COLO829 (cell line): Measurements from ENCODE around the gene ZNF662.

Source experiments
- DNase-seq: peaks from one replicate; pipeline ENCODE4 v3.0.0; 2012; ENCODE audit warnings: low spot score

Gene ZNF662

DNA sequence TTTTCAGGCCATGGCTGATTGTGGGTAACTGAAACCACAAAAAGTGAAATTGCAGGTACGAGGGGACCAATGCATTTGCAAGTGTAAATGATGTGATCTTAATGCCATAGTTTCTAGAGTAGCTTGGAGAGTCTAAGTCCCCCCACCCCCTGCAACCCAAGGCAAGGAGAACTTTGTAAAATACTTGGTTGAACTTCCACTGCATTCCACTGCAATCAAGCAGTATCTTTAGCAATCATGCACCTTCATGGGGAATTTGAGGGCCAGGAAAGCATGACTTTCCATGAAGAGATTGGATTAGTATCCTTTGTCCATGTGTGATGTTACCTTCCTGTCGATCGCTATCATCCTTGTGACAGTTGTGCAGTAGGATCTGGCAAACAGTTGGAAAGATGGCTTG, 18.9 kb upstream of the ZNF662 start:
- no peak for DNase-seq

DNA sequence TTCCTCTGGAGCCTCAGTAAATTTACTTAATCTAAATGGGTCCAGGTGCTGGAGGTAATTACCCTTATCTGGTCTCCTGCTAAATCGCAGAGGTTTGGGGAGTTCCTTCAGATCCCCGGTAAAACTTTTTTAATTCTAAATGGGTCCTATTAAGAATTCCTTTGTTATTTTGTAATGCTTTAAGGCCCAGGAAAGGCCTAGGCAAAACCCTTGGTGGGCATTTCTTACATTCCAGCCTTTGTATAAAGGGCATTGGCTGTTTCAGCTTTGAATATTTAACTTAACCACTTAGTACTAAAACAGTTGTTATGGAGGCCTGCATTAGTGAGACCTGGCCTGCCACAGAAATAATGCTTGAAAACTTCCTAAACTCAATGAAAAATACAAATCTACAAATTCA, 14.9 kb upstream of the ZNF662 start:
- DNase-seq = no peak

DNA sequence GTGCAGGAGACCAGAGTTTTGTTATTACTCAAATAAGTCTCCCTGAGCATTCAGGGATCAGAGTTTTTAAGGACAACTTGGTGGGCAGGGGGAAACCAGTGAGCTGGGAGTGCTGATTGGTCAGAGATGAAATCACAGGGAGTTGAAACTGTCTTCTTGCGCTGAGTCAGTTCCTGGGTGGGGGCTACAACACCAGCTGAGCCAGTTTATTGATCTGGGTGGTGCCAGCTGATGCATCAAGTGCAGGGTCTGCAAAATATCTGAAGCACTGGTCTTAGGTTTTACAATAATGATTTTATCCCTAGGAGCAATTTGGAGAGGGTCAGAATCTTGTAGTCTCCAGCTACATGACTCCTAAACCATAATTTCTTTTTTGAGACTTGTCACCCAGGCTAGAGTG, 13.8 kb upstream of the ZNF662 start:
- DNase-seq = no peak

DNA sequence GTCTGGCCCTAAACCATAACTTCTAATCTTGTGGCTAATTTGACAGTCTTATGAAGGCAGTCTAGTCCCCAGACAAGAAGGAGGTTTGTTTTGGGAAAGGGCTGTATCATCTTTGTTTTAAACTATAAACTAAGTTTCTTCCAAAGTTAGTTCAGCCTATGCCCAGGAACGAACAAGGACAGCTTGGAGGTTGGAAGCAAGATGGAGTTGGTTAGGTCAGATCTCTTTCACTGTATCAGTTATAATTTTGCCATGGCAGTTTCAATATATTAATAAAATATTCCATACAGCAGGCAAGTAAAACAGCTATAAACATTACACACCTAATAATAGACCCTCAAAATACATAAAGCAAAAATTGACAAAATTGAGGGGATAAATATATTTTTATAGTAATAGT, 13.1 kb upstream of the ZNF662 start:
- DNase-seq = no peak

DNA sequence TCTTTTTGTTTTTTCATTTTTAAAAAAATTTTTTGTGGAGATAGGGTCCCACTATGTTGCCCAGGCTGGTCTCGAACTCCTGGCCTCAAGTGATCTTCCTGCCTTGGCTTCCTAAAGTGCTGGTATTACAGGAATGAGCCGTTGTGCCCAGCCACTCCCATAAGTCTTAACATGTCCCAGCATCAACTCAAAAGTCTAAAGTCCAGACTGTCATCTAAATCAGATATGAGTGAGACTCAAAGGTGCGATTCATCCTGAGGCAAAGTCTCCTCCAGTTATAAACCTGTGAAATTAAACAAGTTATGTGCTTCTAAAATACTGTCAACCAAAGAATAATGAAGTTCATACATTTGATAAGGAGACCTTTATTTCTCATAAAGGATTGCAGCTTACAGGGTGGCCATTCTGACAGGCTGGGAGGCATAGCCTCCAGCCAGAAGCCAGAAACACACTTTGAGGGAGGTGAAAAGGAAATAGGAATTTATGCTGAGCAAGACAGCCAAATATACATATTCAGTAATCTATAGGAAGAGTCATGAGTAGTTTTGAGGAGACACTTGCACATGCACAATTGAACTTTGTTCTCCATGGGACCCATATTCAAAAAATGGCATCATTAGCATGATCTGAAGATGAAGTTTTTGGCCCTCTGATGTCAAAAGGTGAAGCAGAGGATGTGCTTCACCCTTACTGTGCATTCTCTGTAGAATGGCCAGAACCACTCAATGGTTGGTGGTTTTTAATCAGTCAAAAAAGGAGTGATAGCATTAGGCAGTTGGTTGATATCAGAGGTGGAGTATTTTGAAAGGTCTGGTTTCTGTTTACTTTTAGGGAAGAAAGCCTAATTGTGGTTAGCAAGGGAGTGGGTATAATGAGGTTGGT, 11.0 kb upstream of the ZNF662 start:
- no peak for DNase-seq

DNA sequence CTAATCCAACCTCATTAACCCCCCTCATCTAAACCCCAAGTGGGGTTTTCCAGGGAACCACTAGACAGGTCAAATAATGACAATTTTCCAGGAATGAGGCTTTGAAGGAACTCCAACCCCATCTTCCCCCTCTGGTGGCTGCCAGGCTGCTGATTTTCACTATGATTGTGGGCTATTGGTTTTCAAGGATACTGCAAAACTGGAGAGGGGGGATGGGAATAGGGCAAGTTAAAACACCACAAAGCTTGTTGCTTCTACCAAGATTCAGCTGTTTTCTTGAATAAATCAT, 10.4 kb upstream of the ZNF662 start:
- DNase-seq = no peak

DNA sequence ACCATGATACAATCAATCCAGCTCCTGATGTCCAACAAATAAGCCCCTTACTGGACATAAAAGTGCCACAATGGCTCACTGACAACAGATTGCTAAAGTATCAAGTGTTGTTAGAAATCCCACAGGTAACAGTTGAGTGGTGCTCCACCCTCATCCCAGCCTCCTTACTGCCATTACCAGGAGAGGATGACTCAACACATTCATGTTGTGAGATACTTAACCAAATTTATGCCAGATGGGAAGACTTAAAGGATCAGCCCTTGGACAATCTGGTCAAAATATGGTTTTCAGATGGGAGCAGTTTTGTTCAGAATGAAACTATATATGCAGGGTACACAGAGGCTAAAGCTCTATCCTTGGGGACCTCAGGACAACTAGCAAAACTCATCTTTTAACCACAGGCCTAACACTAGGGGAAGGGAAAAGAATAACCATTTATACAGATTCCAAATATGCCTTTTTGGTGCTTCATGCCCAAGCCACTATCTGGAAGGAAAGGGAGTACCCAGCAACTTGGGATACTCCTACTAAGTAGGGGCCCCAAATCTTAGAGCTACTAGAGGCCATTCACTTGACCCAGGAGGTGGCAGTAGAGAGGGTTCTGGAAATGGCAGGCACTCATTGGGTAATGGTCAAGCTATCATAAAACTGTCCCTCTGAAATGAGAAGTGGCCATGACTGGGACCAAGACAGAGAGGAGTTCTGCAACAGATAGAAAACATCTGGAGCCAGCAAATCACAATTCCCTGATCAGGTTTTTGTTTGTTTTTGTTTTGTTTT, 6.9 kb upstream of the ZNF662 start:
- DNase-seq = no peak

DNA sequence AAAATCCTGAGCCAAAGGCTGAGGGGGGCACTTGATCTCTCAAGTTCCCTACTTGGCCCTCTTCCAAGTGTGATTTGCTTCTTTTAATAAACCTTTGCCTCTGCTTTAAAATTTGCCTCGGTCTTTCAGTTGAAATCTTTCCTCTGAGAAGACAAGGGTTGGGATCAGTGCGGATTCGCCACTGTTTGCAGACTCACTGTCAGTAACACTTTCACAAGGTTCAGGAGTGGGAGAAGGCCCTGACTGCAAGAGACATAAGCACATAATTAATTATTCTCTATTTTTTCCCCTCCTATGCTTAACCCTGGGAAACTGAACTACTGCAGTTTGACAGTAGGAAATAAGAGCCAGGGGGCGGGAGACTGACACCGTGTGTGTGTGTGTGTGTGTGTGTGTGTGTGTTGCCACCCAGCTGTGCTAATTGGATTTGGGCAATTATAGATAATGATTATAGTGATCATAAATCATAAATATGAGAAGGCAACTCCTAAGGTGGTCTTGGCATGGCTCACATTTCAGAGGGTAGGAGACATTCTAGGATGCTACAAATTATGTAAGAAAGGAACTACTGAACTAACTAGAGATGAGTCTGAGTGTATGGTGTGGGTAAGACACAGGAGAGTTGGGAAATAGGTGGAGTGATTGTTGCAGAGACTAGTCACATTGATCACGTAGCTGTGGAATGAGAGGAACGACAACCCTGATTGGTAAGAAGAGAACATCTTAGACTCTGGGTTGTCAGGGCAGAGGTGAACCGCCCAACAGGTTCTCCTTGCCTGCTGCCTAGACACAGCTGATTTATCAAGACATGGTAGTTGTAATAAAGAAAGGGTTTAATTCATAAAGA, 5.5 kb upstream of the ZNF662 start:
- no peak for DNase-seq

DNA sequence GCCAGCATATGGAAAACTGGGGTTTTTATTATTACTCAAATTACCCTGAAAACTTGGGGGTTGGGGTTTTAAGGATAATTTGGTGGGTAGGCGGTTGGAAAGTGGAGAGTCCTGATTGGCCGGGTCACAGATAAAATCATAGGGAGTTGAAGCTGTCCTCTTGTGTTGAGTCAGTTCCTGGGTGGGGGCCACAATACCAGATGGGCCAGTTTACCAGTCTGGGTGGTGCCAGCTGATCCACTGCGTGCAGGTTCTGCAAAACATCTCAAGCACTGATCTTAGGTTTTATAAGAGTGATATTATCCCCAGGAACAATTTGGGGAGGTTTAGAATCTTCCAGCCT, 4.9 kb upstream of the ZNF662 start:
- no peak for DNase-seq

DNA sequence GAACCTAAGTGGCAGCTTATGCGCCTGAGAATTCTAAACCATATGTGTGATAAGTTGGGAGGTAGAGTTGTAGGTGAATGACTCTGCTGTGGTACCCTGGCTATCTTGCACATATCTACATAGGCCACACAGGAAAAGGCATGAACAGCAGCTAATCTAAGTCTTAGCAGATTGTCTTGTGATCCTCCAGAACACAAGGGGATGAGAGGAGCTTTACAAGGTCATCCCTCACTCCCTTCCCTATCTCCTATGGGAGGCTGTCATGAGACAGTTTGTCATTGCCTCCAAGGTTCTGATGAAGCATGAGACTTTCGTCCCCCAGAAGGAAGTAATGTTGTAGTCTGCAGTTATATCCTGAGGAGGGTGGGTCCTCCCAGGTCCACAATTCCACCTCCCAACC, 3.7 kb upstream of the ZNF662 start:
- no peak for DNase-seq

DNA sequence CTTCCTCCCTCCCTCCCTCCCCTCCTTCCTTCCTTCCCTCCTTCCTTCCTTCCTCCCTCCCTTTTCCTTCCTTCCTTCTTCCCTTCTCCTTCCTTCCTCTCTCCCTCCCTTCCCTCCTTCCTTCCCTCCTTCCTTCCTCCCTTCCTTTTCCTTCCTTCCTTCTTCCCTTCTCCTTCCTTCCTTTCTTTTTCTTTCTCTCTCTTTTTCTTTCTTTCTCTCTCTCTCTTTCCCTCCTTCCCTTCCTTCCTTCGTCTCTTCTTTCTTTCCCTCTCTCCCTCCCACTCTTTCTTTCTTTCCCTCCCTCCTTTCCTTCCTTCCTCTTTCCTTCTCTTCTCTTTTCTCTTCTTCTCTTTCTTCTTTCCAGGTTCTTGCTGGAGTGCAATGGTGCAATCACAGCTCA, 1.9 kb upstream of the ZNF662 start:
- no peak for DNase-seq

DNA sequence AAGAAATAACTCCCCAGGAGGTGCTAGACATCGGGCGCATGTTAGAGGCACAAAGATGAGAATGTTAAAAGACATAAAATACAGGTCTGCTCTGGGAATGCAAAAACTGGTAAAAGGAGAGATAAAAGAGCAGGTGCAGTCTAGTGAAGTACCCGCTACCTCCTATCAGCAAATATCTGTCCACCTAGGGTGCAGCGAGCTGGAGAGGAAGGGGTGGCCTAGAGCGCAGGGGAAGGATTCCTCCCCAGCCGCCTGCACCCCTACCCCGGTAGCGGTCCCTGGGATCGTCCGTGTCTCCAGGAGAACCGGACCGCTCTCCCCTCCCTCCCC, 237 bp upstream of the ZNF662 start:
- no peak for DNase-seq

DNA sequence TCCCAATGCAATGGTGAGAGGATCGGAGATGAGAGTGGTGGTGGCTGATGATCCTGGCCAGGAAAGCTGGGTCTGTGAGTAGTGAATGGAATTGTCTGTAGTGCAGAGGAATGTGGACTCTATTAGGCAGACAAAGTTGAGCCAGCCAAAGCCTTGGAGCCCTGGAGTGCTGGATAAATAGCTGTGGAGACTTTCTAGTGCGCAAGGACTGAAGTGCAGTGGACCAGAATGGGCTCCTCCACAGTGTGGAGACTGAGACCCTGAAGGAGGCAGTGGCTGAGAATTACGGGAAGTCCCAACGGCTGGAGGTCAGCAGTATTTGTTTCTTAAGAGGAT, 874 bp downstream of the ZNF662 start:
- no peak for DNase-seq

DNA sequence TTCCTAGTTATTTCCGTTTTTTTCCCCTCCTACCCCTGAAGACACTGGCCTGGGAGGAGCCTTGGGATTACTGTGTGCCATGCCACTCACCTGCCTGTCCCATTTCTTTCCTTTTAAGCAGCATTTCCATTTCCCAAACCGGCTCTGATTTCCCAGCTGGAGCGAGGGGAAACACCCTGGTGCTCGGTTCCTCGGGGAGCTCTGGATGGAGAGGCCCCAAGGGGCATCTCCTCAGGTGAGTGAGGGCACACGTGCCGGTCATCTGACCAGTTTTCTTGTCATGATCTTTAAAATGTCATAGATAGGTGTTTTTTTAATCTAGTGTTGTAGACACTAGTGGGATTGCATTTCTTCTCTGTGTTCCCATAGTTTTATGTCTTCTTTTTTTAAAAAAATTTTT, 2.7 kb downstream of the ZNF662 start:
- no peak for DNase-seq

DNA sequence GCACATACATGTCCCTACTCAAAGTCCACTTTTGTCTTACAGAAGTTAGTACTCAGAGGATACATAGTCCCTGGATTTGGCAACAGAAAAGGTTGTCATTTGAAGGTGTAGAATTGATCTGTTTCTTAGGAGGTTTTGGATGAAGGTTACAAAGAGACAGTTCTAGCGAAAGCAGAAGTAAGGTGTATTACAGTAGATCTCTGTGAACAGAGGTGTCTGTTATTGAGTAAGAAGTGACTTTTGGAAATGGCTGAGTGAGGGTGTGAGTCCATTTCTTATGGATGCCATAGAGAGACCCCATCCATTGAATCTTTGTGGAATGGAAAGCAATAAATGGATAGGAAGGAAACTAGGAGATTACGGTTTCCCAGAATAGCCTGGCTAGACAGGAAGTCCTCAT, 5.6 kb downstream of the ZNF662 start:
- DNase-seq = no peak

DNA sequence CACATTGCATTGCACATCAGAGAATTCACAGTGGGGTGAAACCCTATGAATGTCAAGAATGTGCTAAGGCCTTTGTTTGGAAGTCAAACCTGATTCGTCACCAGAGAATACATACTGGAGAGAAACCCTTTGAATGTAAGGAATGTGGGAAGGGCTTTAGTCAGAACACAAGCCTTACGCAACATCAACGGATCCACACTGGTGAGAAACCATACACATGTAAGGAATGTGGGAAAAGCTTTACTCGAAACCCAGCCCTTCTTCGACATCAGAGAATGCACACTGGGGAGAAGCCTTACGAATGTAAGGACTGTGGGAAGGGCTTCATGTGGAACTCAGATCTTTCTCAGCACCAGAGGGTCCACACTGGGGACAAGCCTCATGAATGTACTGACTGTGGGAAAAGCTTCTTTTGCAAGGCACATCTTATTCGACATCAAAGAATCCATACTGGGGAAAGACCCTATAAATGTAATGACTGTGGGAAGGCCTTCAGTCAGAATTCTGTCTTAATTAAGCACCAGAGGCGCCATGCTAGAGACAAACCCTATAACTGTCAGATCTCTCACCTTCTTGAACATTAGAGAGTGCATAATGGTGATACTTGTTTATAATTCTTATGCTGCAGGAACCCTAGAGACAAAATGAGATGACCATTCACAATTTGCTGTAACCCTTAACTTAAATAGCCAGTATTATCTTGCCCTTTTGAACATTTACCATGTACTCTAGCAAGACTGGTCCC, 9.0 kb downstream of the ZNF662 start:
- DNase-seq = no peak

DNA sequence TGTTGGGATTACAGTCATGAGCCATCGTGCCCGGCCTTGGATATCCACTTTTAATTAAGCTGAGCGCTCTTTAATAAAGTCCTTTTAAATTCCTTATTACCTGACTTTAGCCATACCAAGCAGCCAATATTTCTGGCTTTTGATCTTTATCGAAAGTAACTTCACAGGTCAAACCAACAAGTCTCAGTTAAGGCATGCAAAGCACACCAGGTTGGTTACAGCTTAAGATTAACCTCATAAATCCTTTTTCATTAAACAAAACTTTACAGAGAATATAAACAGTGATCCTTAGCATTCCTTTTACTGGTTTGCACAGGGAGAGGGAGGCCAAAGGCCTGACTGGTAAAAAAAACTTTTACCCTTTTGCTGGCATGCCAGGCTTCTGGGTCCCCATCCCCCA, 17.7 kb downstream of the ZNF662 start:
- no peak for DNase-seq

DNA sequence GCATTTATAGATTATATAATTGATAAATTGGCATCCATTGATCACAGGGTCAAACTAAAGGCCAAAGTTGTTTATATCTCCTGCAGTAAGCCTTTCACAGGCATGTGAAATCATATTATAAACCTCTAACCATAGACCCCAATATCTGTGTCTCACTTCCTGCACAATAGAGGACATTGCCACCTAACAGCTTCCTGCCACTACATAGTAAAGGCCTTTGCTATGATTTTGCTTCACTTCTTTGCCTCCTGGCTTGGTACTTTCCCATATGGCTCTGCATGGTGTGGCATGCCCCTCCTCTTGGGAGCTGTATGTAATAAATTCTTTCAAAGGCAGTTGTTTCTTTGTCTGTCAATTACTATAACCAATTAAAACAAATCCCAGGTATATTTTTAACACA, 20.4 kb downstream of the ZNF662 start:
- DNase-seq = no peak

DNA sequence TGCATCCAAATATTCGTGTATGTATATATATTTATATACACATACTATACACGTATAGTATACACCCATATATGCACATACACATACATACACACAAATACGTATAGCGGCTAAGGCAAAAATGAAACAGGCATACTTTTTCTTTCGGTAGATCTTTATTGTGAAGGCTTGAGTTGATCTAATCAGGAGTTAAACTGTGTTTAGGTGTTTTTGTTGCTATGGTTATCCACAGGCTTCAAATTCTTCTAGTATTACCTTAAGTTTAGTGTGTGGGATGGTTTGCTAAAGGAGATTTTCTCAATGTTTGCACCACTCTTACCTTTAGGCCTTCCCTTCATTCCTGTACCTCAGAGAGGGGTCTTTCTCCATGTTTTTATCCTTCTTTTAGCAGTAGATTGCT, 28.2 kb downstream of the ZNF662 start:
- DNase-seq = no peak

DNA sequence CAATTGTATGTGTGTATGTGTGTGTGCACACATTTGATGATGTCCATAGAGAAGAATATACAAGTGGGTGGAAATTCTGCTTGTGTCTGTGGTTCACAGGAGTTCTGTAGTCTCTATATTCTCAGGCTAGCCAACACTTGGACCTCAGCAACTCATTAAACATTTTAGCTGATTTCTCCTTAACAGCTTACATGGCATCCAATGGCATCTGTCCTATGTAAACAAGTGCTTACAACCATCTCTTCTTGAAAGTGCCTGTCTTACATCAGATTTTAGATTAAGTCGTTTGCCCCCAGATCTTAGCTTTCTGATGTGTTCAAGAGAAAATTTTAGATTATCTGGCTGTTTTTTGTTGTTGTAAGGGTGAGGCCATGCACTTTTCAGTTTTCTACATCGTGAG, 29.0 kb downstream of the ZNF662 start:
- no peak for DNase-seq

DNA sequence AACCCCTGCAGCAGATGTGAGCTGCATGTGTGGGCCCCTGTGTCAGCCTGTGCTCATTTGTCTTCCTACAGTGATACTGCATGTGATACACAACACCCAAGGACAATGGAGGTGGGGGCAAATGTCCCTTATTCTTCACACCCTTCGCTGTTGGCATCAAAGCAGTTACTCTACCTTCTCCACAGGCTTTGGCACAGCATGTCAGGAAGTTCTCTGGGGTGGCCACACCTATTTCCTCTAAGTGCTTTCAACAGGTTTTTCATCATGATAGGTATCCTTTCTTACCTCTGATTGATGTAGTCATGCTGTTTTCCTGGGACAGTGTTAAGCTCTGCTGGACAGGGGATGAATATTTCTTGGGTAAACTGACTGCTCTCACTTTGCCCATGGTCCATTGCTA, 29.5 kb downstream of the ZNF662 start:
- no peak for DNase-seq

DNA sequence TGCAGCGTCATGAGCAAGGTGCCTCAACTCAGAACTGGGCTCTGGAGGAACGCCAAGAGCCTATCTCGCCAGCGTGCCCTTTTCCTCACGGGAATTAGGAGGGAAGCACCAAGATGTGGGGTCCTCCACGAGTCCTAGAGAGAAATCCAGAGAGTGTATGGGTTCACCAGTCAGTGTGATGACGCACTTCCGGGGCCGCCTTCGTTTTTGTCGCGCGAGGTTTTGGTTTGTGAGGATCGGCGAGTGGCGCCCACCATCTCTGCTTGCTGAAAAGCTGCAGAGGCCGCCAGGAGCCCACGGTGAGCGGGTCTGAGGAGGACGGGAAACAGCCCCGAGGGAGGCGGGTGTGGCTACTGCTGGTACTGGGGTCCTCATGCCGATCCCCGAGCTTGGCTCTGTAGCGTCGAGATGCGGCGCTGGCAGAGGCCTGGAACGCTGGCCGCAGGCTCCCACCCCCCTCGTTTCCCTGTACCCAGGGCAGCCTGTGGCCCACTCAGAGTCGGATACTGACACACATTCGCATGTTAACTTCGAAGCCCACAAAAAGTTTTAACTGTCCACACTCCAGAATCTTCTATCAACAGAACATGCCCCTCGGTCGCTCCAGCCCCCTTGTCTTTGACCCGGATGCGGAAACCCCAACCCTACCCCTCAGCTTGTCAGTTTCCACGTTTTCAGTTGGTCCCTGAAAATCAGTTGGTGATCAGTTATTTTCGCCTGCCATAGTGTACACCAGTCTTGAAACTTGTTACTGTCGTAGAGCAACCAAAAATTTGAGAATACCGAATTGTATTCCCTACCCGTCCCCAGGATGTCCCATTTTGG, 30.4 kb downstream of the ZNF662 start:
- DNase-seq = no peak
